Sigmoid colon (tissue), 7 donors: ENCODE results near the gene ZFP3. TPM values are rescaled to one million over a fixed set of nuclear protein-coding genes. Genes with fewer than 3 reads are reported as not detected.
"Not testable (repeated sequence)": the region's sequence is repeated elsewhere in the genome, so short reads cannot be mapped to it uniquely, and the experiment has no call there.

ENCODE experiments used
- DNase-seq: peaks from one replicate; pipeline ENCODE4 v3.0.0-alpha.2; 2019
- H3K27ac ChIP-seq, 4 donors: fragments of 200-600 bp; sonication (generic); one replicate each; pipeline ENCODE4 v1.5.1; 2016 to 2019; ENCODE audit warnings: mild to moderate bottlenecking in 1 of 4
- H3K27me3 ChIP-seq, 3 donors: fragments of 200-600 bp; sonication (generic); one replicate each; pipeline ENCODE4 v1.5.1; 2019; ENCODE audit warnings: mild to moderate bottlenecking in 1 of 3
- H3K36me3 ChIP-seq, 4 donors: fragments of 200-600 bp; sonication (generic); one replicate each; pipeline ENCODE4 v1.5.1; 2016 to 2019
- H3K4me1 ChIP-seq, 4 donors: fragments of 200-600 bp; sonication (generic); one replicate each; pipeline ENCODE4 v1.5.1; 2017 to 2019
- H3K4me3 ChIP-seq, 4 donors: fragments of 200-600 bp; sonication (generic); one replicate each; pipeline ENCODE4 v1.5.1; 2017 to 2019; ENCODE audit warnings: mild to moderate bottlenecking in 2 of 4, moderate library complexity in 1 of 4
- H3K9me3 ChIP-seq, 4 donors: fragments of 200-600 bp in 3 of 4; sonication (generic) in 3 of 4; one replicate each; pipeline versions ENCODE4 v1.5.1 to v1.6.1; 2013 to 2019
- EP300 ChIP-seq, 4 donors: sonication (generic); formaldehyde crosslinking; IDR thresholded peaks; one replicate each; pipeline ENCODE4 v1.6.1; 2017; ENCODE audit warnings: antibody characterized with exemption in 4 of 4
- POLR2A ChIP-seq, 2 donors: fragments of 450-650 bp; IDR thresholded peaks; one replicate each; pipeline ENCODE4 v1.6.1; 2016; ENCODE audit warnings: antibody characterized with exemption in 2 of 2, mild to moderate bottlenecking in 2 of 2, moderate library complexity in 2 of 2
- POLR2AphosphoS5 ChIP-seq, 4 donors: sonication (generic); formaldehyde crosslinking; IDR thresholded peaks; one replicate each; pipeline ENCODE4 v1.6.1; 2017; ENCODE audit warnings: antibody characterized with exemption in 4 of 4
- WGBS, 2 donors: extraction: QIAGEN DNeasy Blood & Tissue Kit; methylation state at CpG; one replicate each; pipeline ENCODE4 v1.1.7; 2013; 5-methylcytosine and 5-hydroxymethylcytosine counted together
- intact Hi-C: fragments of 100-400 bp; cut with DNase I; formaldehyde crosslinking; loops from one replicate; pipeline ENCODE4 v1.15.1; 2023
- polyA plus RNA-seq, 3 donors: library from polyadenylated mRNA; stranded (reverse); fragments of 200-250 nt; gene quantifications; one replicate each; pipeline ENCODE4 v1.2.3, GENCODE V29; 2013
- total RNA-seq, 4 donors: library from RNA; depleted of rRNA; stranded (reverse); fragments of >200 nt; gene quantifications; one replicate each; pipeline ENCODE4 v1.1.0, GENCODE V29; 2016
- TF ChIP-seq, protein P1 (sequence below), 4 experiments: fragments of 450-650 bp in 3 of 4; fragments of 200-600 bp in 1 of 4; IDR thresholded peaks; one replicate each; pipeline ENCODE4 v1.5.1; 2016 to 2019; ENCODE audit warnings: antibody characterized with exemption in 4 of 4, mild to moderate bottlenecking in 3 of 4, moderate library complexity in 2 of 4
- donor health status: healthy with polysubstance abuse.
- donor health status: Bipolar disorder and iron deficiency.
- donor health status: healthy.

The ZFP3 gene
- total and polyA plus RNA-seq, 7 donors = 2.4 to 6.1 (median 4.3) TPM

DNA sequence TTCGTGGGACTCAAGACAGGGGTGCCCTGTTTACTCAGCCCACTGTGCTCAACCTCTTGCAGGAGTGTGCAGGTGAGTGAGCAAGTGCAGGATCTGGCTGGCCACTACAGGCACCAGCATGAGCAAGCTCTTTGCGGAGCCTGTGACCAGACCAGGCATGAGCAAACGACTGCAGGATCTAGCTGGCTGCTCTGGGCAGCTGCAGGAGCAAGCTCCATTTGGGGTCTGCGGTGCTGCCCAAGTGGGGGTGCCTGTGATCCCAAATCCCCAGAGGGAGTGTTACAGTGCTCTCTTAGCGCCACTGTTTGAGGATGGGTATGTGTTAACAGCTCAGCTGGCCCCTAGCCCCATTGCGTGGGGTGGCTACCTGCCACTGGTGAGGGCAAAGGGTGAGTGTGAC is 40.0 kb downstream of the ZFP3 start:
- Histone ChIP-seq H3K9me3 (no peaks in the 10 kb centered on the region), H3K27ac (no peak overlapping the region), H3K36me3 (no peaks in the 10 kb centered on the region), H3K4me3 (no peak overlapping the region), H3K4me1 (peaks cover 0 to 17% (median 7%) of the 10 kb centered on the region in 4 donors), H3K27me3 (peaks cover 7 to 55% (median 15%) of the 10 kb centered on the region in 3 donors)
- TF ChIP-seq, protein P1, sequence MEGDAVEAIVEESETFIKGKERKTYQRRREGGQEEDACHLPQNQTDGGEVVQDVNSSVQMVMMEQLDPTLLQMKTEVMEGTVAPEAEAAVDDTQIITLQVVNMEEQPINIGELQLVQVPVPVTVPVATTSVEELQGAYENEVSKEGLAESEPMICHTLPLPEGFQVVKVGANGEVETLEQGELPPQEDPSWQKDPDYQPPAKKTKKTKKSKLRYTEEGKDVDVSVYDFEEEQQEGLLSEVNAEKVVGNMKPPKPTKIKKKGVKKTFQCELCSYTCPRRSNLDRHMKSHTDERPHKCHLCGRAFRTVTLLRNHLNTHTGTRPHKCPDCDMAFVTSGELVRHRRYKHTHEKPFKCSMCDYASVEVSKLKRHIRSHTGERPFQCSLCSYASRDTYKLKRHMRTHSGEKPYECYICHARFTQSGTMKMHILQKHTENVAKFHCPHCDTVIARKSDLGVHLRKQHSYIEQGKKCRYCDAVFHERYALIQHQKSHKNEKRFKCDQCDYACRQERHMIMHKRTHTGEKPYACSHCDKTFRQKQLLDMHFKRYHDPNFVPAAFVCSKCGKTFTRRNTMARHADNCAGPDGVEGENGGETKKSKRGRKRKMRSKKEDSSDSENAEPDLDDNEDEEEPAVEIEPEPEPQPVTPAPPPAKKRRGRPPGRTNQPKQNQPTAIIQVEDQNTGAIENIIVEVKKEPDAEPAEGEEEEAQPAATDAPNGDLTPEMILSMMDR (IDR thresholded peaks at IDR 0.05) = no peak
- no peak for TF ChIP-seq POLR2AphosphoS5 (IDR thresholded peaks at IDR 0.05)
- TF ChIP-seq POLR2A (IDR thresholded peaks at IDR 0.05) = no peak
- no peak for TF ChIP-seq EP300 (IDR thresholded peaks at IDR 0.05)
- no peak for DNase-seq
- intact Hi-C loops = no loop called here
- WGBS, 2 donors = 85 to 90% methylated on average over 6 of the region's 6 CpGs

DNA sequence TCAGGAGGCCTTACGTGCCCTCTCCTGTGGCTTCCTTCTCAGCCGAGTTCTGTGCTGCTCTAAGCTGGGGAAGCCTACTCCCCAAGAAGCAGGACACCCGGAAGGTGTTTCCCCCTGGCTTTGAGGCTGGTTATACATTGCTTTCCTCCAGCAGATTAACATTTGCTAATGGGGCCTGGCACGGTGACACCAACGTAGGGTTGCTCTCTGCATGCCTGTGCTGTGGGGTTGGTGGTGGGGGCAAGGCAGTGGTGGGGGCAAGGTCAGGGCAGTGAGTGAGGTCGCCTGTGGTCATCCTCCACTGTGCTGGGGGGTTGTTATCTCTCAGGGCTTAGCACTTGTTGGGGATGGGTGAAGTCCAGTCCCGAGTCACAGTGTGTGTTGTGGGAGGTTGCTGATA is 41.8 kb downstream of the ZFP3 start:
- no peak overlapping the region for H3K27ac ChIP-seq
- H3K27me3 ChIP-seq = peaks cover 11 to 52% (median 18%) of the 10 kb centered on the region in 3 donors
- no peaks in the 10 kb centered on the region for H3K9me3 ChIP-seq
- H3K4me1 ChIP-seq = peaks cover 0 to 19% (median 8%) of the 10 kb centered on the region in 4 donors
- H3K4me3 ChIP-seq = no peak overlapping the region
- TF ChIP-seq EP300 (IDR thresholded peaks at IDR 0.05) = no peak
- TF ChIP-seq, protein P1 (IDR thresholded peaks at IDR 0.05) = no peak
- no peak for DNase-seq
- no peaks in the 10 kb centered on the region for H3K36me3 ChIP-seq
- WGBS, 2 donors = 83 to 86% methylated on average over 7 of the region's 7 CpGs
- intact Hi-C loops = no loop called here

DNA sequence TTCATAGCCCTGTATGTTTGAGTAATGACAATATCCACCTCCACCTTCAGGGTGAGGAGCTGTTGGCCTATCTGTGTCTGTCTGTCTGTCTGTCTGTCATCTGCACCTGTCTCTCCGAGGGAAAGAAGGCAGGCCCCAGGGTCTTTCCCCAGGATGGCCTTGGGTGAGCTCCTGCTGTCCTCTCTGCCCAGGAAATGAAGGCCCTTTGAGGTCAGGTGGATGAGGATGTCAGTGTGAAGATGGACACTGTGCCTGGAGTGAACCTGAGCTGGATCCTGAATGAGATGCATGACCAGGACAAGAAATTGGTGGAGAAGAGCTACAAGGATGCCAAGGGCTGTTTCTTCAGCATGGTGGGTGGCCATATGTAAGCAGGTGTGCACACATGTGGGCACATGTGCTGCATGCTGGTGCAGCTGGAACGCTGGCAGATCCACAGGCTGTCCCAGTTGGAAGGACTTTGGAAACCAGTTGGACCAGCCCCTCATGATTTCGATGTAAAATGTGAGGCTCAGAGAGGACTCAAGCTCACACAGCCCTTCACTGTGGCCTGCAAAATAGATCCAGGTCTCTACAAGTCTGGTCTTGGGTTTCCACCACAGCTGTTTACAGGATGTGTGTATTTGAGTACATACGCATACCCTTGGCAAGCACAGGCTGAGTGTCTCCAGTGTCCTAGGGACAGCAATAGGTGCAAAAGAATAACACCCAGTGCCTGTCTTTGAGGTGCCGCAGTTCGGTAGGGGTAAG is 42.3 kb downstream of the ZFP3 start:
- H3K9me3 ChIP-seq, H3K27ac ChIP-seq, DNase-seq, H3K4me3 ChIP-seq, intact Hi-C loops, H3K36me3 ChIP-seq: not testable (repeated sequence)
- Histone ChIP-seq H3K4me1 (peaks cover 0 to 19% (median 8%) of the 10 kb centered on the region in 4 donors), H3K27me3 (peaks cover 10 to 47% (median 14%) of the 10 kb centered on the region in 3 donors)
- WGBS, 2 donors = 91 to 92% methylated on average over 6 of the region's 6 CpGs

DNA sequence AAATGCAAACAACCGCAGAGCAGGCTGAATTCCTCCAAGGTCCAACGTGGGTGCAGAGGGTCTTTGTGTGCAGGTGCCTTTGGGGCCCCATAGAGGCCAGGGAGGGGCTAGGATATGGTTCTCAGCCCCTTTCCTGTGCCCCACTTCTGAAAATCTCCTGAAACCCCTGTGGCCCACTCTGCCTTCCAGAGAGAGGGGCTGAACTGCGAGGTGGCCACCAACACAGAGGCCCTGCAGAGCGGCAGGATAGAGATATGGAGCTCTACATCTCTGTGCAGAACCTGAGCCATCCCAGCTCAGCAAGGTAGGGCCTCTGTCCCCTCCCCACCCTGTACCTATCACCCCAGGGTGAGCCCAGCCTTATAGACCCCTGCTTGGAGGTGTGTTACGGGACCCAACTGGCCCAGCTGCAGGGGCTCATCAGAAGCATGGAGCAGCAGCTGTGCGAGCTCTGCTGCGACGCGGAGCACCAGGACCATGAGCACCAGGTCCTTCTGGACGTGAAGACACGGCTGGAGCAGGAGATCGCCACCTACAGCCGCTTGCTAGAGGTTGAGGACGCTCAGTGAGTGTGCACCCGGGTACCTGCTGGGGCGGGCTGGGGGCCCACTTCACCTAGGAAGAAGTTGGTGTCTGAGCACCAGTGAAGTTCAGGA is 43.0 kb downstream of the ZFP3 start:
- Histone ChIP-seq H3K4me1 (peaks cover 0 to 16% (median 8%) of the 10 kb centered on the region in 4 donors), H3K4me3 (no peak overlapping the region), H3K36me3 (no peaks in the 10 kb centered on the region), H3K27me3 (peaks cover 5 to 39% (median 11%) of the 10 kb centered on the region in 3 donors), H3K27ac (no peak overlapping the region), H3K9me3 (no peaks in the 10 kb centered on the region)
- 92 to 94% methylated on average over 16 of the region's 16 CpGs for WGBS, 2 donors
- peak; percentile 54 for DNase-seq
- intact Hi-C loops = no loop called here
- TF ChIP-seq, protein P1 (IDR thresholded peaks at IDR 0.05) = no peak
- TF ChIP-seq POLR2AphosphoS5 (IDR thresholded peaks at IDR 0.05) (no peak), POLR2A (IDR thresholded peaks at IDR 0.05) (no peak)

- DNase-seq = peak; percentile 41
Measured at GRCh38 chr17:5122056-5122455, 43.8 kb downstream of the ZFP3 start.

More at GRCh38 chr17:5122056-5122455, 43.8 kb downstream of the ZFP3 start:
- WGBS, 2 donors = 74 to 84% methylated on average over 7 of the region's 7 CpGs
- Histone ChIP-seq H3K27me3 (peaks cover 5 to 32% (median 11%) of the 10 kb centered on the region in 3 donors), H3K4me3 (peak overlapping the region; percentile 41 to 56 (median 52)), H3K27ac (peak overlapping the region in 2 of 4 donors; percentile 40 to 72), H3K4me1 (peaks cover 0 to 16% (median 8%) of the 10 kb centered on the region in 4 donors)
- H3K36me3 ChIP-seq, intact Hi-C loops, H3K9me3 ChIP-seq: not testable (repeated sequence)
